H9 (cell line): ENCODE measurements around the gene UNC5B. TPM values are rescaled to one million over a fixed set of nuclear protein-coding genes. Genes with fewer than 3 reads are reported as not detected.
A peak's percentile ranks its signal among the peaks of the same experiment; 100 is the strongest.

ENCODE experiments used
- DNase-seq: peaks from one replicate; pipeline ENCODE4 v3.0.0-alpha.2; 2017
- H2AFZ ChIP-seq: one replicate; pipeline ENCODE4 v1.6.1; 2013; ENCODE audit warnings: mild to moderate bottlenecking, low read length, control low read depth, moderate library complexity
- H2AK5ac ChIP-seq: 2 replicates; pipeline ENCODE4 v1.6.1; 2013; ENCODE audit warnings: low read length, control low read depth, mixed read lengths; ENCODE audit not compliant: insufficient read length
- H2BK120ac ChIP-seq: one replicate; pipeline ENCODE4 v1.6.1; 2013; ENCODE audit warnings: low read depth, mild to moderate bottlenecking, low read length, control low read depth, inconsistent platforms; ENCODE audit not compliant: poor library complexity, severe bottlenecking
- H2BK12ac ChIP-seq: 2 replicates; pipeline ENCODE4 v1.6.1; 2013; ENCODE audit warnings: low read length, control low read depth, mixed read lengths, low read depth; ENCODE audit not compliant: insufficient read length
- H2BK15ac ChIP-seq: 2 replicates; pipeline ENCODE4 v1.6.1; 2013; ENCODE audit warnings: low read depth, low read length, control low read depth
- H2BK20ac ChIP-seq: one replicate; pipeline ENCODE4 v1.6.1; 2013; ENCODE audit warnings: low read depth, mild to moderate bottlenecking, low read length, control low read depth, inconsistent platforms; ENCODE audit not compliant: poor library complexity, severe bottlenecking
- H2BK5ac ChIP-seq: 2 replicates; pipeline ENCODE4 v1.6.1; 2013; ENCODE audit warnings: low read length, control low read depth, mixed read lengths; ENCODE audit not compliant: insufficient read length
- H3K14ac ChIP-seq: 2 replicates; pipeline ENCODE4 v1.6.1; 2013; ENCODE audit warnings: low read length, control low read depth; ENCODE audit not compliant: insufficient read depth
- H3K18ac ChIP-seq: 2 replicates; pipeline ENCODE4 v1.6.1; 2013; ENCODE audit warnings: low read depth, mild to moderate bottlenecking, mixed read lengths, low read length, control low read depth; ENCODE audit not compliant: insufficient read length
- H3K23ac ChIP-seq: 2 replicates; pipeline ENCODE4 v1.6.1; 2013; ENCODE audit warnings: low read length, control low read depth, mixed read lengths, low read depth; ENCODE audit not compliant: insufficient read length
- H3K23me2 ChIP-seq: 2 replicates; pipeline ENCODE4 v1.6.1; 2013; ENCODE audit warnings: low read depth, mild to moderate bottlenecking, mixed read lengths, low read length, control low read depth; ENCODE audit not compliant: insufficient read length, poor library complexity, severe bottlenecking
- H3K27ac ChIP-seq: 2 replicates; pipeline ENCODE4 v1.5.1; 2013; ENCODE audit warnings: low read length, control low read depth, mixed read lengths, low read depth; ENCODE audit not compliant: insufficient read length
- H3K27me3 ChIP-seq: 2 replicates; pipeline ENCODE4 v1.6.1; 2013; ENCODE audit warnings: low read length, control low read depth, inconsistent platforms; ENCODE audit not compliant: insufficient read depth
- H3K4ac ChIP-seq: 2 replicates; pipeline ENCODE4 v1.6.1; 2013; ENCODE audit warnings: low read depth, mild to moderate bottlenecking, control low read depth, inconsistent platforms, low read length, moderate library complexity
- H3K4me1 ChIP-seq: 2 replicates; pipeline ENCODE4 v1.6.1; 2013; ENCODE audit warnings: low read length, control low read depth, inconsistent platforms; ENCODE audit not compliant: insufficient read depth
- H3K4me2 ChIP-seq: 2 replicates; pipeline ENCODE4 v1.6.1; 2013; ENCODE audit warnings: low read length, control low read depth, mixed read lengths; ENCODE audit not compliant: insufficient read length, insufficient read depth
- H3K56ac ChIP-seq: 2 replicates; pipeline ENCODE4 v1.6.1; 2013; ENCODE audit warnings: low read depth, mild to moderate bottlenecking, mixed read lengths, low read length, control low read depth; ENCODE audit not compliant: insufficient read length
- H3K79me1 ChIP-seq: 2 replicates; pipeline ENCODE4 v1.6.1; 2013; ENCODE audit warnings: low read depth, mild to moderate bottlenecking, moderate library complexity, low read length, control low read depth, inconsistent platforms; ENCODE audit not compliant: insufficient read depth, poor library complexity, severe bottlenecking
- H3K79me2 ChIP-seq: 2 replicates; pipeline ENCODE4 v1.6.1; 2013; ENCODE audit warnings: low read length, control low read depth, inconsistent platforms; ENCODE audit not compliant: insufficient read depth
- H3K9ac ChIP-seq: 2 replicates; pipeline ENCODE4 v1.6.1; 2013; ENCODE audit warnings: low read length, control low read depth, mixed read lengths; ENCODE audit not compliant: insufficient read length; ENCODE audit errors: extremely low read depth
- H3K9me3 ChIP-seq: one replicate; pipeline ENCODE4 v1.6.1; 2013; ENCODE audit warnings: low read depth, low read length, inconsistent platforms; ENCODE audit not compliant: control insufficient read depth
- H3T11ph ChIP-seq: one replicate; pipeline ENCODE4 v1.6.1; 2013; ENCODE audit warnings: mild to moderate bottlenecking, low read length, control low read depth, inconsistent platforms
- H4K20me1 ChIP-seq: one replicate; pipeline ENCODE4 v1.6.1; 2013; ENCODE audit not compliant: control insufficient read depth, insufficient read length, insufficient read depth
- H4K5ac ChIP-seq: 2 replicates; pipeline ENCODE4 v1.6.1; 2013; ENCODE audit warnings: low read depth, mild to moderate bottlenecking, mixed read lengths, low read length, control low read depth; ENCODE audit not compliant: insufficient read length
- H4K8ac ChIP-seq: replicated peaks from 2 replicates; pipeline ENCODE4 v1.6.1; 2013; ENCODE audit warnings: low read length, control low read depth, mixed read lengths, low read depth; ENCODE audit not compliant: insufficient read length
- H4K91ac ChIP-seq: 2 replicates; pipeline ENCODE4 v1.6.1; 2013; ENCODE audit warnings: low read depth, mild to moderate bottlenecking, moderate library complexity, mixed read lengths, low read length, control low read depth; ENCODE audit not compliant: insufficient read length
- H3K27ac Mint-ChIP-seq, 3 experiments: 2 replicates in 2 of 3; 3 replicates in 1 of 3; pipeline ENCODE4 v1.8.0; 2020 to 2021; ENCODE audit warnings: mixed read lengths in 3 of 3, mild to moderate bottlenecking in 1 of 3, moderate library complexity in 1 of 3
- H3K27me3 Mint-ChIP-seq: 2 replicates; pipeline ENCODE4 v1.8.0; 2021; ENCODE audit warnings: low read depth, mild to moderate bottlenecking, moderate library complexity, mixed read lengths
- H3K36me3 Mint-ChIP-seq, 3 experiments: 2 replicates in 2 of 3; 3 replicates in 1 of 3; pipeline ENCODE4 v1.8.0; 2020 to 2021; ENCODE audit warnings: low read depth in 3 of 3, mixed read lengths in 3 of 3; ENCODE audit not compliant: insufficient read depth in 1 of 3
- H3K4me1 Mint-ChIP-seq, 2 experiments: 2 replicates each; pipeline ENCODE4 v1.8.0; 2020; ENCODE audit warnings: mixed read lengths in 2 of 2
- H3K4me3 Mint-ChIP-seq, 2 experiments: 2 replicates in 1 of 2; 3 replicates in 1 of 2; pipeline ENCODE4 v1.8.0; 2020 to 2021; ENCODE audit warnings: mild to moderate bottlenecking in 2 of 2, mixed read lengths in 2 of 2, moderate library complexity in 1 of 2
- H3K9me3 Mint-ChIP-seq, 2 experiments: 2 replicates in 1 of 2; 3 replicates in 1 of 2; pipeline ENCODE4 v1.8.0; 2020; ENCODE audit warnings: mild to moderate bottlenecking in 2 of 2, mixed read lengths in 2 of 2, moderate library complexity in 1 of 2
- WGBS: extraction: QIAGEN DNeasy Blood & Tissue Kit; methylation state at CpG from one replicate; pipeline ENCODE4 v1.1.7; 2013; ENCODE audit warnings: missing lambda C conversion rate, low lambda C conversion rate, mixed read lengths; ENCODE audit not compliant: insufficient read length; ENCODE audit errors: extremely low coverage; 5-methylcytosine and 5-hydroxymethylcytosine counted together
- total RNA-seq: library from RNA; stranded (reverse); gene quantifications from 2 replicates; pipeline ENCODE4 v1.2.1, GENCODE V29; 2021
- TF ChIP-seq, protein P1 (sequence below): fragments of 200-600 bp; sonication (generic); conservative IDR thresholded peaks from 3 replicates; pipeline ENCODE4 v1.8.0; 2021; ENCODE audit warnings: antibody characterized with exemption, mild to moderate bottlenecking

The UNC5B gene
- total RNA-seq, 1 experiment from 2014 or later, result 28.4 TPM

DNA sequence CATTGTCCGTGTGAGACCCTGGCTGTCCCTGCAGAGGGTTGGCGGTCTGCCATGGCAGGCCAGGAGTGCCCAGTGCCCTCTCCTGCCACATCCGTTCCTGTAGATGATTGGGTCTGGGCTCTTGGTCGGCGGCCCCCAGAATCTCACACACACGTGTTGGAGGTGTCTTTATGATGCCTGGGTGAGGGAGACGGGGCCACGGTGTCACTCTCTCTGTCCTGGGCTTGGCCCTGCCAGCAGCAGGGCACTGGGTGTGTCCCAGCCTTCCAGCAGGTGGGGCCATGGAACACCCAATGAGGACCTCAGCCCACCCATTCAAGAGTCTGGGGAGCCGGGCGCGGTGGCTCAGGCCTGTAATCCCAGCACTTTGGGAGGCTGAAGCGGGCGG, 30.2 kb downstream of the UNC5B start:
- Histone ChIP-seq H3K79me1 (no peaks in the 10 kb centered on the region), H2BK20ac (no peak overlapping the region), H4K91ac (no peak overlapping the region), H2BK15ac (no peak overlapping the region), H2AK5ac (no peak overlapping the region), H3K23ac (no peak overlapping the region), H3K9ac (no peak overlapping the region), H3K27me3 (no peaks in the 10 kb centered on the region), H4K5ac (no peak overlapping the region), H2BK5ac (no peak overlapping the region), H3K14ac (no peak overlapping the region; the same call in 1 of the 2 replicates), H2AFZ (no peak overlapping the region), H3K79me2 (no peaks in the 10 kb centered on the region), H4K20me1 (no peaks in the 10 kb centered on the region), H3K9me3 (no peaks in the 10 kb centered on the region), H2BK120ac (no peak overlapping the region), H3K18ac (no peak overlapping the region), H3K27ac (no peak overlapping the region), H3K4me1 (no peaks in the 10 kb centered on the region), H3K4me2 (no peak overlapping the region), H3K23me2 (no peaks in the 10 kb centered on the region), H3K4ac (no peak overlapping the region), H3T11ph (no peak overlapping the region), H4K8ac (no peak overlapping the region), H2BK12ac (no peak overlapping the region), H3K56ac (no peak overlapping the region)
- Mint-ChIP-seq H3K27me3 (no peaks in the 10 kb centered on the region), H3K9me3 (no peaks in the 10 kb centered on the region), H3K36me3 (no peaks in the 10 kb centered on the region), H3K4me1 (peaks cover 22 to 40% of the 10 kb centered on the region in 2 experiments), H3K4me3 (no peak overlapping the region), H3K27ac (no peak overlapping the region)
- peak; percentile 62 for DNase-seq
- TF ChIP-seq, protein P1, sequence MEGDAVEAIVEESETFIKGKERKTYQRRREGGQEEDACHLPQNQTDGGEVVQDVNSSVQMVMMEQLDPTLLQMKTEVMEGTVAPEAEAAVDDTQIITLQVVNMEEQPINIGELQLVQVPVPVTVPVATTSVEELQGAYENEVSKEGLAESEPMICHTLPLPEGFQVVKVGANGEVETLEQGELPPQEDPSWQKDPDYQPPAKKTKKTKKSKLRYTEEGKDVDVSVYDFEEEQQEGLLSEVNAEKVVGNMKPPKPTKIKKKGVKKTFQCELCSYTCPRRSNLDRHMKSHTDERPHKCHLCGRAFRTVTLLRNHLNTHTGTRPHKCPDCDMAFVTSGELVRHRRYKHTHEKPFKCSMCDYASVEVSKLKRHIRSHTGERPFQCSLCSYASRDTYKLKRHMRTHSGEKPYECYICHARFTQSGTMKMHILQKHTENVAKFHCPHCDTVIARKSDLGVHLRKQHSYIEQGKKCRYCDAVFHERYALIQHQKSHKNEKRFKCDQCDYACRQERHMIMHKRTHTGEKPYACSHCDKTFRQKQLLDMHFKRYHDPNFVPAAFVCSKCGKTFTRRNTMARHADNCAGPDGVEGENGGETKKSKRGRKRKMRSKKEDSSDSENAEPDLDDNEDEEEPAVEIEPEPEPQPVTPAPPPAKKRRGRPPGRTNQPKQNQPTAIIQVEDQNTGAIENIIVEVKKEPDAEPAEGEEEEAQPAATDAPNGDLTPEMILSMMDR, result peak; percentile 52
- WGBS, result no CpG with 5 or more reads among the region's 13 CpGs
